Osteoblast (primary cell): ENCODE results near the gene DUSP1. TPM values are rescaled to one million over a fixed set of nuclear protein-coding genes. Genes with fewer than 3 reads are reported as not detected.

ENCODE experiments used
- DNase-seq: peaks from one replicate; pipeline ENCODE4 v3.0.0; 2011; ENCODE audit warnings: low spot score, mixed read lengths; ENCODE audit not compliant: insufficient read length; ENCODE audit errors: missing footprints
- H2AFZ ChIP-seq: 2 replicates; pipeline ENCODE4 v1.6.0; 2011; ENCODE audit warnings: mild to moderate bottlenecking, low read length
- H3K27ac ChIP-seq: 2 replicates; pipeline ENCODE4 v1.5.1; 2011; ENCODE audit warnings: mild to moderate bottlenecking, low read depth, low read length, moderate library complexity
- H3K27me3 ChIP-seq: 2 replicates; pipeline ENCODE4 v1.6.0; 2012; ENCODE audit warnings: mild to moderate bottlenecking, control low read depth, inconsistent platforms, low read length, moderate library complexity; ENCODE audit not compliant: insufficient read depth
- H3K36me3 ChIP-seq: 2 replicates; pipeline ENCODE4 v1.5.1; 2011; ENCODE audit warnings: mild to moderate bottlenecking, low read length, control low read depth, moderate library complexity; ENCODE audit not compliant: insufficient read depth
- H3K4me1 ChIP-seq: 2 replicates; pipeline ENCODE4 v1.5.1; 2011; ENCODE audit warnings: mild to moderate bottlenecking, low read length, control low read depth, moderate library complexity; ENCODE audit not compliant: insufficient read depth
- H3K4me2 ChIP-seq: 2 replicates; pipeline ENCODE4 v1.6.0; 2011; ENCODE audit warnings: mild to moderate bottlenecking, low read length; ENCODE audit not compliant: insufficient read depth
- H3K4me3 ChIP-seq: fragments of 200-600 bp; sonication (generic); 3 replicates; pipeline ENCODE4 v1.5.1; 2012; ENCODE audit warnings: mild to moderate bottlenecking, low read length, inconsistent platforms; ENCODE audit not compliant: insufficient read depth
- H3K79me2 ChIP-seq: 2 replicates; pipeline ENCODE4 v1.6.0; 2012; ENCODE audit warnings: mild to moderate bottlenecking, low read length, control low read depth, inconsistent platforms; ENCODE audit not compliant: insufficient read depth
- H3K9me3 ChIP-seq: 2 replicates; pipeline ENCODE4 v1.5.1; 2011; ENCODE audit warnings: low read depth, low read length, control low read depth
- H4K20me1 ChIP-seq: 2 replicates; pipeline ENCODE4 v1.6.0; 2012; ENCODE audit warnings: mild to moderate bottlenecking, low read length, control low read depth; ENCODE audit not compliant: insufficient read depth
- total RNA-seq: library from RNA; depleted of rRNA; stranded (reverse); fragments of >200 nt; gene quantifications from 2 replicates; pipeline ENCODE4 v1.2.3, GENCODE V29; 2012
- TF ChIP-seq, protein P1 (sequence below): IDR thresholded peaks from 2 replicates; pipeline ENCODE4 v1.5.1; 2011; ENCODE audit warnings: mild to moderate bottlenecking, low read depth, low read length, moderate library complexity; ENCODE audit errors: extremely low read depth

Gene DUSP1, protein sequence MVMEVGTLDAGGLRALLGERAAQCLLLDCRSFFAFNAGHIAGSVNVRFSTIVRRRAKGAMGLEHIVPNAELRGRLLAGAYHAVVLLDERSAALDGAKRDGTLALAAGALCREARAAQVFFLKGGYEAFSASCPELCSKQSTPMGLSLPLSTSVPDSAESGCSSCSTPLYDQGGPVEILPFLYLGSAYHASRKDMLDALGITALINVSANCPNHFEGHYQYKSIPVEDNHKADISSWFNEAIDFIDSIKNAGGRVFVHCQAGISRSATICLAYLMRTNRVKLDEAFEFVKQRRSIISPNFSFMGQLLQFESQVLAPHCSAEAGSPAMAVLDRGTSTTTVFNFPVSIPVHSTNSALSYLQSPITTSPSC
- 69.2 and 74.6 TPM in 2 replicates for total RNA-seq

DNA sequence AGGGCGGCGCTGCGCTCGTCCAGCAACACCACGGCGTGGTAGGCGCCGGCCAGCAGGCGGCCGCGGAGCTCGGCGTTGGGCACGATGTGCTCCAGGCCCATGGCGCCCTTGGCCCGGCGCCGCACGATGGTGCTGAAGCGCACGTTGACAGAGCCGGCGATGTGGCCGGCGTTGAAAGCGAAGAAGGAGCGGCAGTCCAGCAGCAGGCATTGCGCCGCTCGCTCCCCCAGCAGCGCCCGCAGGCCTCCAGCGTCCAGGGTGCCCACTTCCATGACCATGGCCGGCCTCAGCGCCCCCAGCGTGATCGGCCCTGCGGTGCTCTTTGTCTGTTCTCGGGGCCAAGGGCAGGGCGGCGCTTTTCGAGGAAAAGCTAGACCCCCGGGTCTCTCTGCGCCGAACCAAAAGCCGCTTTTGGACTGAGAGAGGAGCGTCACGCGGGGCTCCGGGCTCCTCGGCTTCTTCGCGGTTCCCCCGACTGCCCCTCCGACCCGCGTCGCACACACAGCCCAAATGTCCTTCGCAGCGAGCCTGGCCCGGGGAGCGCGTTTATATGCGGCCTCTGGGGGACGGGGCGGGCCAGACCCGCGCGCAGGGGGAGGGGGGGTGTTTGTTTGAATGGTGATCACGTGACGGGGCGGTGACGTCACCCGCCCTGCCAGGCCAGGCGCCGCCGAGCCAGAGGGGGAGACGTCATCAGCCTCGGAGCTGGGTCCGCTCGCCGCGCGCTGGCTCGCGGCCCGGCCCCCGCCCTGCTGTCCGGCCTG is at the start of gene DUSP1:
DUSP1 (minus strand) TSS at position 521 of the 764 bp plus-strand sequence; CDS start at position 278, 243 bp downstream.
- H4K20me1 ChIP-seq: peaks cover 32% of the 10 kb centered on the region
- no peaks in the 10 kb centered on the region for H3K9me3 ChIP-seq
- H3K36me3 ChIP-seq: peaks cover 30% of the 10 kb centered on the region
- H3K4me1 ChIP-seq: peaks cover 56% of the 10 kb centered on the region
- TF ChIP-seq, protein P1, sequence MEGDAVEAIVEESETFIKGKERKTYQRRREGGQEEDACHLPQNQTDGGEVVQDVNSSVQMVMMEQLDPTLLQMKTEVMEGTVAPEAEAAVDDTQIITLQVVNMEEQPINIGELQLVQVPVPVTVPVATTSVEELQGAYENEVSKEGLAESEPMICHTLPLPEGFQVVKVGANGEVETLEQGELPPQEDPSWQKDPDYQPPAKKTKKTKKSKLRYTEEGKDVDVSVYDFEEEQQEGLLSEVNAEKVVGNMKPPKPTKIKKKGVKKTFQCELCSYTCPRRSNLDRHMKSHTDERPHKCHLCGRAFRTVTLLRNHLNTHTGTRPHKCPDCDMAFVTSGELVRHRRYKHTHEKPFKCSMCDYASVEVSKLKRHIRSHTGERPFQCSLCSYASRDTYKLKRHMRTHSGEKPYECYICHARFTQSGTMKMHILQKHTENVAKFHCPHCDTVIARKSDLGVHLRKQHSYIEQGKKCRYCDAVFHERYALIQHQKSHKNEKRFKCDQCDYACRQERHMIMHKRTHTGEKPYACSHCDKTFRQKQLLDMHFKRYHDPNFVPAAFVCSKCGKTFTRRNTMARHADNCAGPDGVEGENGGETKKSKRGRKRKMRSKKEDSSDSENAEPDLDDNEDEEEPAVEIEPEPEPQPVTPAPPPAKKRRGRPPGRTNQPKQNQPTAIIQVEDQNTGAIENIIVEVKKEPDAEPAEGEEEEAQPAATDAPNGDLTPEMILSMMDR: no peak
- no peak within 1 kb of the TSS for H2AFZ ChIP-seq
- peak within 1 kb of the TSS; percentile 80 for H3K4me3 ChIP-seq
- peak within 1 kb of the TSS; percentile 94 for H3K4me2 ChIP-seq
- H3K27ac ChIP-seq: peak within 1 kb of the TSS; percentile 100
- peak; percentile 99 for DNase-seq
- no peaks in the 10 kb centered on the region for H3K27me3 ChIP-seq
- H3K79me2 ChIP-seq: peaks cover 34% of the 10 kb centered on the region

DNA sequence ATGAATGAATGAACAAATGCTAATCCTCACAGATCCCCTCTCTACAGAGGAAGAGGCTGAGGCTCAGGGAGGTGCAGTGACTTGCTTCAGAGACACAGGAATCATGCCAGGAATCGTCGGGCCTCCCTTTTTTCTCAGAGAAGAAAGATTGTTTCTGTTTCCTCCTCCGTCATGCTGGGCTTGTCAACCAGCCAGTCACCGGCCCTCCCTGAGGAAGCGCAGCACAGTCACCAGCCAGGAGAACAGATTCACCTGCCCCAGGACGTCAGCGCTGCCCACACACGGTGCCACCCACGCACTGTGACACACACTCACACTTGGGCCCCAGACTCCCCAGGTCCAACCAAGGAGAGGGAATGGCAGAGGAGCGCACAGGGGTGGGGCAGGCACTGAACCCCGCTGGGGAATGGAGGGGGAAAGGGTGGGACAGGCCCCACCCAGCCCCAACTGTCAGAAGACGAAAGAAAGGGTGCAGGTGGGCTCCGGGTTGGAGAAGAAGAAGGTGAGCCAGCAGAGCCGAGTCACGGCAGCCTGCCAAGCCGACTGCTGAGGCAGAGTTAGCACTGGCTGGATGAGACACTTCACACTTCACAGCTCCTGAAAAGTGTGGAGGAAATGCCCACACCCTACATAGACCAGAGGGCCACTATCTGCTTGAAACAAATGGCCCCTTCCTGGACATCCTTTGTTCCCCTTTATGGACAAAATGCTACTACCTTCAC is 49.2 kb upstream of the DUSP1 start:
- TF ChIP-seq, protein P1: no peak
- Histone ChIP-seq H3K9me3 (no peaks in the 10 kb centered on the region), H2AFZ (peak overlapping the region; percentile 11)

DNA sequence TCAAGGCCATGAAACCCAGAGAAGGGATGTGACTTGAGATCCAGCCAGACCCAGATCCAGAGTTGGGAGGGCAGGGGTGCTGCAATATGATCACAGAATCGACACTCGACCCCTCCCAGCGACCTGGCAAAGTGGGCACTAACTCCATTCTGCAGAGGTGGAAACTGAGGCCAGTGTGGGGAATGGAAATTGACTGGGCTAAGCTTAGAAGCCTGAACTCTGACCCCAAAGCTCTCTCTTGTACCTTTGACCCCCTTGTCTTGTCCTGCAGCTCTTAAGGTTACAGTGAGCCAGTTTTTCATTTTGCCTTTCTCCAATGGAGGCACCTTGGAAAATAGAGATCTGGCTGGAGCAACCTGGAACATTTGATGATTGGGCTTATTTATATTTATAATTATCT is 48.6 kb upstream of the DUSP1 start:
- TF ChIP-seq, protein P1: no peak
- H3K27me3 ChIP-seq: no peaks in the 10 kb centered on the region
- H3K4me2 ChIP-seq: no peak overlapping the region
- H4K20me1 ChIP-seq: no peaks in the 10 kb centered on the region
- peak overlapping the region; percentile 51 for H3K27ac ChIP-seq
- no peaks in the 10 kb centered on the region for H3K79me2 ChIP-seq
- H3K36me3 ChIP-seq: no peaks in the 10 kb centered on the region
- H3K9me3 ChIP-seq: no peaks in the 10 kb centered on the region
- H3K4me3 ChIP-seq: no peak overlapping the region
- H2AFZ ChIP-seq: peak overlapping the region; percentile 2
- DNase-seq: no peak
- peaks cover 29% of the 10 kb centered on the region for H3K4me1 ChIP-seq

More for the DNA sequence above, 49.2 kb upstream of the DUSP1 start:
- Histone ChIP-seq H3K36me3 (no peaks in the 10 kb centered on the region), H3K4me1 (peaks cover 29% of the 10 kb centered on the region), H3K27me3 (no peaks in the 10 kb centered on the region), H4K20me1 (no peaks in the 10 kb centered on the region), H3K27ac (peak overlapping the region; percentile 51), H3K4me2 (peak overlapping the region; percentile 18), H3K79me2 (no peaks in the 10 kb centered on the region), H3K4me3 (no peak overlapping the region)
- no peak for DNase-seq
